K562 (cell line): ENCODE results near the gene BLM. TPM values are rescaled to one million over a fixed set of nuclear protein-coding genes. Genes with fewer than 3 reads are reported as not detected.

ENCODE experiments used
- ATAC-seq: fragments of 200-7000 bp; cut with Tn5 transposase; 3 replicates; pipeline ENCODE4 v1.9.1; 2020; ENCODE audit warnings: moderate library complexity
- BruUV-seq: library from RNA; stranded (reverse); fragments of 400-500 nt; replicated peaks from 2 replicates; lab custom pipeline; 2021; lab: Mats Ljungman, UMichigan
- CTCF ChIA-PET: fragments of 300-600 bp; formaldehyde crosslinking; extraction: SDS; loops from one replicate; lab custom pipeline; 2021; ENCODE audit warnings: low intra/inter-chr PET ratio; lab: Yijun Ruan, JAX
- POLR2A ChIA-PET: fragments of 300-600, 350-650 bp; sonication (Branson Sonifier 250); formaldehyde crosslinking; extraction: SDS; loops from one replicate; lab custom pipeline; 2021; ENCODE audit warnings: antibody characterized with exemption, inconsistent platforms; lab: Yijun Ruan, JAX
- DNase-seq, 4 experiments: peaks; one replicate each; pipeline versions ENCODE4 v3.0.0 to v3.0.0-alpha.2; 2011 to 2018; ENCODE audit warnings: low spot score in 3 of 4, mixed read lengths in 3 of 4; ENCODE audit errors: extremely low read depth in 1 of 4
- FAIRE-seq: peaks from 2 replicates; lab custom pipeline; 2011; peaks lifted over from hg19 to GRCh38; lab: Jason Lieb, UNC
- H2AFZ ChIP-seq: 2 replicates; pipeline ENCODE4 v1.6.0; 2011; ENCODE audit warnings: low read depth, low read length, control low read depth, inconsistent platforms
- H3K27ac ChIP-seq: fragments of 200-600 bp; 3 replicates; pipeline ENCODE4 v1.8.0; 2011; ENCODE audit warnings: low read depth, mild to moderate bottlenecking, control low read depth, inconsistent platforms, low read length, moderate library complexity, mixed read lengths; ENCODE audit errors: extremely low read depth
- H3K27me3 ChIP-seq, 2 experiments: fragments of 300-600 bp in 1 of 2; 2 replicates in 1 of 2; 3 replicates in 1 of 2; pipeline versions ENCODE4 v1.6.0 to v1.8.0; 2011; ENCODE audit warnings: inconsistent platforms in 2 of 2, low read length in 2 of 2, mild to moderate bottlenecking in 1 of 2, mixed read lengths in 1 of 2, moderate library complexity in 1 of 2; ENCODE audit not compliant: control insufficient read depth in 2 of 2, insufficient read depth in 2 of 2
- H3K36me3 ChIP-seq: fragments of 300-600 bp; 3 replicates; pipeline ENCODE4 v1.8.0; 2011; ENCODE audit warnings: mild to moderate bottlenecking, low read length, inconsistent platforms; ENCODE audit not compliant: control insufficient read depth, insufficient read depth
- H3K4me1 ChIP-seq, 2 experiments: fragments of 200-600 bp in 1 of 2; replicated peaks in 1 of 2; 2 replicates in 1 of 2; 3 replicates in 1 of 2; pipeline versions ENCODE4 v1.5.1 to v1.8.0; 2011; ENCODE audit warnings: inconsistent platforms in 2 of 2, low read length in 2 of 2, mild to moderate bottlenecking in 1 of 2, mixed read lengths in 1 of 2, moderate library complexity in 1 of 2; ENCODE audit not compliant: control insufficient read depth in 2 of 2, insufficient read depth in 2 of 2
- H3K4me2 ChIP-seq: 2 replicates; pipeline ENCODE4 v1.6.1; 2011; ENCODE audit warnings: low read length, control low read depth, inconsistent platforms, mixed read lengths; ENCODE audit not compliant: insufficient read depth
- H3K4me3 ChIP-seq: fragments of 200-600 bp; sonication (generic), shearing (Covaris generic); 2 replicates; pipeline ENCODE4 v1.5.1; 2016; ENCODE audit warnings: control low read depth, inconsistent platforms
- H3K79me2 ChIP-seq: fragments of 200-600 bp; 3 replicates; pipeline ENCODE4 v1.8.0; 2011; ENCODE audit warnings: low read length, inconsistent platforms; ENCODE audit not compliant: control insufficient read depth, insufficient read depth
- H3K9ac ChIP-seq, 2 experiments: 2 replicates each; pipeline versions ENCODE4 v1.6.0 to v1.6.1; 2011; ENCODE audit warnings: low read depth in 2 of 2, low read length in 2 of 2, control low read depth in 1 of 2, inconsistent platforms in 1 of 2, mild to moderate bottlenecking in 1 of 2, mixed read lengths in 1 of 2; ENCODE audit not compliant: insufficient read depth in 1 of 2
- H3K9me1 ChIP-seq: one replicate; pipeline ENCODE4 v1.6.0; 2011; ENCODE audit warnings: inconsistent platforms, mild to moderate bottlenecking, low read length, moderate library complexity; ENCODE audit not compliant: control insufficient read depth, insufficient read depth
- H3K9me3 ChIP-seq: replicated peaks from 2 replicates; pipeline ENCODE4 v1.5.1; 2011; ENCODE audit warnings: low read depth, low read length, inconsistent platforms; ENCODE audit not compliant: control insufficient read depth, insufficient read depth
- H4K20me1 ChIP-seq: replicated peaks from 2 replicates; pipeline ENCODE4 v1.6.1; 2011; ENCODE audit warnings: low read length, inconsistent platforms, mixed read lengths; ENCODE audit not compliant: control insufficient read depth, insufficient read depth
- E2F6 ChIP-seq, 2 experiments: IDR thresholded peaks; 2 replicates each; pipeline ENCODE4 v1.6.1; 2011; ENCODE audit warnings: borderline replicate concordance in 1 of 2, control low read depth in 1 of 2, low read depth in 1 of 2, low read length in 1 of 2, mild to moderate bottlenecking in 1 of 2, mixed read lengths in 1 of 2, moderate library complexity in 1 of 2; ENCODE audit not compliant: insufficient read depth in 1 of 2, insufficient read length in 1 of 2, poor library complexity in 1 of 2, severe bottlenecking in 1 of 2; ENCODE audit errors: extremely low read depth in 1 of 2
- TBL1XR1 ChIP-seq, 2 experiments: IDR thresholded peaks; 2 replicates each; pipeline ENCODE4 v1.6.1; 2012; ENCODE audit warnings: improper control_type of control experiment in 2 of 2, low read length in 2 of 2, mild to moderate bottlenecking in 1 of 2
- WGBS: fragments of 100-300 bp; shearing (Covaris generic); methylation state at CpG from one replicate; pipeline ENCODE4 v1.1.6; 2016; ENCODE audit warnings: low coverage, mixed read lengths; ENCODE audit not compliant: insufficient coverage; ENCODE audit errors: missing lambda C conversion rate; 5-methylcytosine and 5-hydroxymethylcytosine counted together
- in situ Hi-C: fragments of 300-500 bp; cut with MboI; formaldehyde crosslinking; loops from 4 replicates; pipeline ENCODE4 v1.15.0; 2018; ENCODE audit warnings: inconsistent platforms, mixed read lengths
- intact Hi-C: fragments of 100-400 bp; cut with micrococcal nuclease; formaldehyde crosslinking; loops from 2 replicates; pipeline ENCODE4 v1.14.2; 2022
- polyA plus RNA-seq, 8 experiments: library from polyadenylated mRNA; depleted of rRNA in 4 of 8; stranded (reverse) in 5 of 8; unstranded in 3 of 8; fragments of >200 nt; fragmentation: Nextera tagmentation in 2 of 8; fragmentation: Illumina TruSeq in 1 of 8; extraction: Ambion mirVana in 2 of 8; extraction: Trizol in 1 of 8; gene quantifications; 2 replicates each; pipeline versions ENCODE4 v1.2.1 to v1.2.3, GENCODE V29; 2011 to 2014; ENCODE audit warnings: inconsistent platforms in 1 of 8, missing spikeins in 1 of 8
- total RNA-seq, 7 experiments: library from RNA; depleted of rRNA in 6 of 7; stranded (reverse); fragments of >200 nt in 6 of 7; fragmentation: Illumina TruSeq in 2 of 7; extraction: Trizol in 2 of 7; gene quantifications; 2 replicates each; pipeline versions ENCODE4 v1.2.1 to v1.2.3, GENCODE V29; 2011 to 2021; ENCODE audit warnings: low replicate concordance in 1 of 7

BLM gene
- total and polyA plus RNA-seq, 9 of the 15 experiments (the other 6 are each of a cell fraction or from before 2014, with no cell fraction given): 21.0 to 56.0 (median 43.9) TPM

DNA sequence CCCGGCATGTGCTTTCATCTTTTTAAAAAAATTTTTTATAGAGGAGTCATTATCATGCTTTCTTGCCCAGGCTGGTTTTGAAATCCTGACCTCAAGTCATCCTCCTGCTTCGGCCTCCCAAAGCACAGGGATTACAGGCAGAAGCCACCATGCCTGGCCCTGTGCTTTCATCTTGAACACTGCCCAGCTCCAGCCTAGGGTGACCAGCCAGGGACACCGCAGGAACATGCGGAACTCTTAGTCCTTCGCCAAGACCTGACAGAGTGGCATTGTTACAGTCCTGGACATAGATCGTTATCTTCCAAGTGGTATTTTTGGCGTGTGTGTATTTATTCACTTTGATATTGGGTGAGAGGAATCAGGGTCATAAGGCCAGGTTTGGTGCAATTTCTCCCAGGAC, 143.3 kb downstream of the BLM start:
- Histone ChIP-seq H3K4me3 (no peak overlapping the region), H3K4me2 (no peak overlapping the region), H3K27ac (no peak overlapping the region), H4K20me1 (no peaks in the 10 kb centered on the region), H2AFZ (no peak overlapping the region), H3K9me1 (no peaks in the 10 kb centered on the region), H3K4me1 (peaks cover 19 to 27% of the 10 kb centered on the region in 2 experiments; a peak in 4 of 5 replicates), H3K27me3 (no peaks in the 10 kb centered on the region), H3K36me3 (no peaks in the 10 kb centered on the region), H3K9me3 (no peaks in the 10 kb centered on the region), H3K9ac (no peak overlapping the region), H3K79me2 (no peaks in the 10 kb centered on the region)
- ChIA-PET CTCF (no interaction called here), POLR2A (interaction anchor here (0.6 to 1.6 kb wide), 2 partner anchors 8 to 210 kb away, joined by 3 to 6 read pairs; partner anchors contain the start of gene FURIN)
- ATAC-seq: no peak
- in situ Hi-C loops (no loop called here), intact Hi-C loops (no loop called here)
- 76% methylated on average over 7 of the region's 7 CpGs for WGBS
- TF ChIP-seq TBL1XR1 (IDR thresholded peaks at IDR 0.05; ENCODE audit: low read length in 2 of 2): no peak
- TF ChIP-seq E2F6 (IDR thresholded peaks at IDR 0.05; ENCODE audit: borderline replicate concordance in 1 of 2, extremely low read depth in 1 of 2, insufficient read depth in 1 of 2, insufficient read length in 1 of 2, low read depth in 1 of 2, low read length in 1 of 2, poor library complexity in 1 of 2, severe bottlenecking in 1 of 2): no peak
- no TSS peak for BruUV-seq
- no peak for FAIRE-seq
- DNase-seq: no peak
